Thyroid gland (tissue), 4 donors: ENCODE results near the gene PLD1. TPM values are rescaled to one million over a fixed set of nuclear protein-coding genes. Genes with fewer than 3 reads are reported as not detected.
"Not testable (repeated sequence)": the region's sequence is repeated elsewhere in the genome, so short reads cannot be mapped to it uniquely, and the experiment has no call there.

Source experiments
- DNase-seq, 2 donors: peaks; one replicate each; pipeline ENCODE4 v3.0.0-alpha.2; 2019
- H3K27ac ChIP-seq, 3 donors: fragments of 200-600 bp; sonication (generic); 1 replicate in 2 of 3; 2 replicates in 1 of 3; pipeline ENCODE4 v1.5.1; 2016 to 2019; ENCODE audit warnings: mild to moderate bottlenecking in 1 of 3, moderate library complexity in 1 of 3
- H3K27me3 ChIP-seq: fragments of 200-600 bp; sonication (generic); one replicate; pipeline ENCODE4 v1.5.1; 2019
- H3K36me3 ChIP-seq, 2 donors: fragments of 200-600 bp; sonication (generic); one replicate each; pipeline ENCODE4 v1.5.1; 2016 to 2019
- H3K4me1 ChIP-seq, 2 donors: fragments of 200-600 bp; sonication (generic); one replicate each; pipeline ENCODE4 v1.5.1; 2017 to 2019
- H3K4me3 ChIP-seq, 3 donors: fragments of 200-600 bp; sonication (generic); replicated peaks in 1 of 3; 1 replicate in 2 of 3; 2 replicates in 1 of 3; pipeline ENCODE4 v1.5.1; 2016; ENCODE audit warnings: mild to moderate bottlenecking in 1 of 3
- H3K9me3 ChIP-seq: fragments of 200-600 bp; sonication (generic); one replicate; pipeline ENCODE4 v1.5.1; 2017
- POLR2A ChIP-seq, 2 donors: fragments of 450-650 bp; IDR thresholded peaks; one replicate each; pipeline ENCODE4 v1.6.1; 2017; ENCODE audit warnings: antibody characterized with exemption in 2 of 2, mild to moderate bottlenecking in 2 of 2, moderate library complexity in 1 of 2
- WGBS, 2 donors: methylation state at CpG; one replicate each; pipeline ENCODE4 v1.1.5; 2017; 5-methylcytosine and 5-hydroxymethylcytosine counted together
- intact Hi-C: fragments of 100-400 bp; cut with DNase I; formaldehyde crosslinking; loops from one replicate; pipeline ENCODE4 v1.15.1; 2023
- total RNA-seq, 4 donors: library from RNA; depleted of rRNA; stranded (reverse); fragments of >200 nt; gene quantifications; one replicate each; pipeline ENCODE4 v1.2.3, GENCODE V29; 2016
- TF ChIP-seq, protein P1 (sequence below), 6 experiments: fragments of 200-600 bp in 3 of 6; fragments of 450-650 bp in 3 of 6; sonication (generic) in 3 of 6; IDR thresholded peaks; one replicate each; pipeline ENCODE4 v1.5.1; 2016 to 2019; ENCODE audit warnings: antibody characterized with exemption in 6 of 6, mild to moderate bottlenecking in 2 of 6, inconsistent platforms in 1 of 6, moderate library complexity in 1 of 6

The PLD1 gene
- total RNA-seq, 4 donors from 2014 or later, result 13.0 to 21.7 (median 19.8) TPM

- TF ChIP-seq, protein P1, sequence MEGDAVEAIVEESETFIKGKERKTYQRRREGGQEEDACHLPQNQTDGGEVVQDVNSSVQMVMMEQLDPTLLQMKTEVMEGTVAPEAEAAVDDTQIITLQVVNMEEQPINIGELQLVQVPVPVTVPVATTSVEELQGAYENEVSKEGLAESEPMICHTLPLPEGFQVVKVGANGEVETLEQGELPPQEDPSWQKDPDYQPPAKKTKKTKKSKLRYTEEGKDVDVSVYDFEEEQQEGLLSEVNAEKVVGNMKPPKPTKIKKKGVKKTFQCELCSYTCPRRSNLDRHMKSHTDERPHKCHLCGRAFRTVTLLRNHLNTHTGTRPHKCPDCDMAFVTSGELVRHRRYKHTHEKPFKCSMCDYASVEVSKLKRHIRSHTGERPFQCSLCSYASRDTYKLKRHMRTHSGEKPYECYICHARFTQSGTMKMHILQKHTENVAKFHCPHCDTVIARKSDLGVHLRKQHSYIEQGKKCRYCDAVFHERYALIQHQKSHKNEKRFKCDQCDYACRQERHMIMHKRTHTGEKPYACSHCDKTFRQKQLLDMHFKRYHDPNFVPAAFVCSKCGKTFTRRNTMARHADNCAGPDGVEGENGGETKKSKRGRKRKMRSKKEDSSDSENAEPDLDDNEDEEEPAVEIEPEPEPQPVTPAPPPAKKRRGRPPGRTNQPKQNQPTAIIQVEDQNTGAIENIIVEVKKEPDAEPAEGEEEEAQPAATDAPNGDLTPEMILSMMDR (IDR thresholded peaks at IDR 0.05), result no peak
- no peak for TF ChIP-seq POLR2A (IDR thresholded peaks at IDR 0.05)
- intact Hi-C loops, result loop anchor here (5.0 to 10.0 kb wide), 2 partner anchors 518 to 611 kb away; no protein-coding TSS in a partner anchor
- peaks cover 0 to 6% of the 10 kb centered on the region in 2 donors for H3K4me1 ChIP-seq
- DNase-seq, result no peak
- H3K36me3 ChIP-seq, result no peaks in the 10 kb centered on the region
- H3K4me3 ChIP-seq, result no peak overlapping the region
- no peak overlapping the region for H3K27ac ChIP-seq
- 79 to 86% methylated on average over 2 of the region's 2 CpGs for WGBS, 2 donors
- H3K9me3 ChIP-seq, result no peaks in the 10 kb centered on the region
- H3K27me3 ChIP-seq, result no peaks in the 10 kb centered on the region
Measured at GRCh38 chr3:171565481-171566058, 244.7 kb downstream of the PLD1 start.

DNA sequence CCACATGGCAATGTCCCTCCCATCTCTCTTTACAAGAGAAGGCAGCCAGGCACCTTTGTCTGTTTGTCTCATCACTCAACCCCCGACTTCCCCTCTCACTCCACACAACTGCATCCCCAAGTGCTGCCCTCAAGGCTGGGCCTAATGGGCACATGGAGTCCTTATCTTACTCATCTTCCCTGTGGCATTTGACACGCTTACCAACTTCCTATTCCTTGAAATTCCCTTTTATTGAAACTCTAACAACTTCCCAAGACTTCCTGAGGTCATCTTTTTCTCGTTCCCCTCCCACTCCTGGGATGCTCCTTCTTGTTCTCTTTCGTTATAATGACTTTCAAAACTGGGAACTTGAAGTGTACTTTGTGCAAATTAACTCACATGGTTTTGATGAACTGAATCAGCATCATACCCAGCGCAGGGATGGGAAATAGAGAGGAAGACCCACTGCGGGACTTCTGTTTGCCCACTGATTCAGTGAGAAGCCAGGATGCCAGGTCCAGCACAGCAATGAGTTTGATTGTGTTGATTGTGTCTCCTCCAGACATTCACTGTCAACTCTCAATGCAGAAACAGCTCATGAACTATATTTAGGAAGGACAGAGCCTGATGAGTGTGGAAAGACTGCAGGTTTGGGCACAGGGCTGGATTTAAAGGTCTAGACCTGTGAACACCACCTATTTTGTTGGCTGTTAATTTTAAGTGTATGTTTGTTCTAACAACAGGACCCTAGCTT lies 245.4 kb downstream of the PLD1 start:
- Histone ChIP-seq H3K27me3 (no peaks in the 10 kb centered on the region), H3K9me3 (no peaks in the 10 kb centered on the region), H3K27ac (no peak overlapping the region), H3K4me3 (no peak overlapping the region), H3K4me1 (peaks cover 0 to 6% of the 10 kb centered on the region in 2 donors), H3K36me3 (no peaks in the 10 kb centered on the region)
- TF ChIP-seq, protein P1 (IDR thresholded peaks at IDR 0.05), result no peak
- no peak for TF ChIP-seq POLR2A (IDR thresholded peaks at IDR 0.05)
- 82 to 83% methylated on average over 6 of the region's 6 CpGs for WGBS, 2 donors
- no peak for DNase-seq
- intact Hi-C loops, result loop anchor here (5.0 to 10.0 kb wide), 2 partner anchors 518 to 610 kb away; no protein-coding TSS in a partner anchor

- WGBS, 2 donors, result 88 to 92% methylated on average over 4 to 6 of the region's 6 CpGs
- H3K36me3 ChIP-seq, result no peaks in the 10 kb centered on the region
- no peaks in the 10 kb centered on the region for H3K27me3 ChIP-seq
- H3K4me1 ChIP-seq, result peaks cover 0 to 6% of the 10 kb centered on the region in 2 donors
- no peak for DNase-seq
- no peaks in the 10 kb centered on the region for H3K9me3 ChIP-seq
- intact Hi-C loops, result loop anchor here (10.0 kb wide), 1 partner anchor 608 kb away; no protein-coding TSS in a partner anchor
- H3K27ac ChIP-seq, result no peak overlapping the region
- no peak overlapping the region for H3K4me3 ChIP-seq
- no peak for TF ChIP-seq POLR2A (IDR thresholded peaks at IDR 0.05)
- TF ChIP-seq, protein P1 (IDR thresholded peaks at IDR 0.05), result no peak
Measured at GRCh38 chr3:171563298-171563697, 247.0 kb downstream of the PLD1 start.

DNA sequence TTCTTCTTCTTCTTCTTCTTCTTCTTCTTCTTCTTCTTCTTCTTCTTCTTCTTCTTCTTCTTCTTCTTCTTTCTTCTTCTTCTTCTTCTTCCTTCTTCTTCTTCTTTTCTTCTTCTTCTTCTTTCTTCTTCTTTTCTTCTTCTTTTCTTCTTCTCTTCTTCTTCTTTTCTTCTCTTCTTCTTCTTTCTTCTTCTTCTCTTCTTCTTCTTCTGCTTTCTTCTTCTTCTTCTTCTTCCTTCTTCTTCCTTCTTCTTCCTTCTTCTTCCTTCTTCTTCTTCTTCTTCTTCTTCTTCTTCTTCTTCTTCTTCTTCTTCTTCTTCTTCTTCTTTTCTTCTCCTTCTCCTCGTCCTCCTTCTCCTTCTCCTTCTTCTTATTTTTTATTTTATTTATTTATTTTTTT lies 247.8 kb downstream of the PLD1 start:
- not testable (repeated sequence) for H3K9me3 ChIP-seq, DNase-seq, H3K36me3 ChIP-seq, H3K27me3 ChIP-seq, H3K4me1 ChIP-seq, H3K27ac ChIP-seq, H3K4me3 ChIP-seq
- WGBS, 2 donors, result 89 to 100% methylated on average over 1 of the region's 1 CpG
- intact Hi-C loops, result loop anchor here (10.0 kb wide), 1 partner anchor 608 kb away; no protein-coding TSS in a partner anchor

DNA sequence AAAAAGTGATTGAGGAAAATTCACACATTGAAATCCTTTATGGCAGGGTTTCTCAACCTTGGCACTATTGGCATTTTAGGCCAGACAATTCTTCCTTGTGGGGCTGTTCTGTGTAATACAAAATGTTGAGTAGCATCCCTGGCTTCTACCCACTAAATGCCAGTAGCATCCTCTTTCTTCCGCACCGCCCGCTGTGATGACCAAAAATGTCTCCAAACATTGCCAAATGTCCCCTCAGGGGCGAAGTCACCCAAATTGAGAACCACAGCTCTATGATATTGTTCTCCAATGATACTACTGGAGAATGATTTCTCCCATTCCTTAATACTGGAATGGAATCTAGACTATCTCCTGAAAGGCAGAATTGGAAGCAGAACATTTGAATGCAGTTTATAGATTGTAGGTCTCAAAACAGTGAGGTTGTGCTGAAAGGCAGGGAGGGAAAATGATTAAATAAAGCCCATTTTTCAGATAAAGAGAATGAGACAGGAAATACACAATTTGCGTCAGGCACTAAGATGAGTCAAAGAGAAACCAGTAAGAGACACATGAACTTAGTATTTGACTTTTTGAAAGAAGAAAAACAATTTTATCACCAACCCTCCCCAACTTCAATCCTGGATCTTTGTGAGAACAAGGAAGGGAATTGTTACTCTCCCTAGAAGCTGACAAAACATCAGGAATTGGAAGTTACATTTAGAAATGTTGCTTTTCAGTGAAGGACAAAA lies 248.5 kb downstream of the PLD1 start:
- Histone ChIP-seq H3K27me3 (no peaks in the 10 kb centered on the region), H3K4me3 (no peak overlapping the region), H3K4me1 (peaks cover 2 to 6% of the 10 kb centered on the region in 2 donors), H3K27ac (no peak overlapping the region), H3K9me3 (no peaks in the 10 kb centered on the region), H3K36me3 (no peaks in the 10 kb centered on the region)
- DNase-seq, result no peak
- WGBS, 2 donors, result 93 to 94% methylated on average over 5 of the region's 5 CpGs
- no peak for TF ChIP-seq POLR2A (IDR thresholded peaks at IDR 0.05)
- TF ChIP-seq, protein P1 (IDR thresholded peaks at IDR 0.05), result no peak
- intact Hi-C loops, result loop anchor here (10.0 kb wide), 1 partner anchor 607 kb away; no protein-coding TSS in a partner anchor
